ENCODE measurements around the gene SLC9B2. TPM values are rescaled to one million over a fixed set of nuclear protein-coding genes. Genes with fewer than 3 reads are reported as not detected.

Gene SLC9B2
- total and polyA plus RNA-seq, 10 of the 15 experiments (the other 5 are each of a cell fraction or from before 2014, with no cell fraction given), result 8.9 to 32.5 (median 25.3) TPM

DNA sequence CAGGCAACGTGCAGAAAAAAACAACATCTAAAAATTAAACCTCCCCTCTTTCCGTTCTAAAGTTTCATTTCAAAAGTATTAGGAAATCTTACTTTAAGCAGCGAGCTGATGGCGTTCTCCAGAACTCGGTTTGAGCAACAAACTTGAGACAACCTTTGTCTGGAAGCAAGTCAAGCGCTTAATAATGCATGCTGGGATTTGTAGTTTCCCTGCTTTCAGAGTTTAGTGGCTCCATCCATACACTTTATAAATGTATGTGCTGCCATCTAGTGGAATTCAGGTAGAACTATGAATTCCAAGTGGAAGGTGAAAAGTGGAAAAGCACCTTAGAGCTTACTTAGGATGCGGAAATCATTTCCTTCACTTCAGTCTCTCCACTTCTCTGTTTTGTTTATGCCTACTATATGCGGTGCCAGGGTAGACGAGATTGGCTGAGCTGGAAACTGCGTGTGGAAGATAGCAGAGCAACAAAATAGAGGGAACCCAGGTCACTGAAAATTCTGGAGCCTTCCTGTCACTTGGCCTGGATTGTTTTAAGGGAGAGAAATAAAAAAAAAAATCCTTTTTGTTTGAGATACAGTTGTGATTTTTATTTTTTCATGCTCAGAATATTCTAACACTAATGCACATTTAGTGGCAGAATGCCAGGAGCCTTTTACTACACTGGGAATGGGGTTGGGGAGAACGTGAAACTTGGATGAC, 23.3 kb upstream of the SLC9B2 start, which contains the start of gene BDH2 (continued):
- TF ChIP-seq, protein P1, sequence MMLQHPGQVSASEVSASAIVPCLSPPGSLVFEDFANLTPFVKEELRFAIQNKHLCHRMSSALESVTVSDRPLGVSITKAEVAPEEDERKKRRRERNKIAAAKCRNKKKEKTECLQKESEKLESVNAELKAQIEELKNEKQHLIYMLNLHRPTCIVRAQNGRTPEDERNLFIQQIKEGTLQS (IDR thresholded peaks at IDR 0.05; ENCODE audit: borderline replicate concordance, extremely low read depth, low read depth, low read length), result no peak
- TF ChIP-seq, protein P2, sequence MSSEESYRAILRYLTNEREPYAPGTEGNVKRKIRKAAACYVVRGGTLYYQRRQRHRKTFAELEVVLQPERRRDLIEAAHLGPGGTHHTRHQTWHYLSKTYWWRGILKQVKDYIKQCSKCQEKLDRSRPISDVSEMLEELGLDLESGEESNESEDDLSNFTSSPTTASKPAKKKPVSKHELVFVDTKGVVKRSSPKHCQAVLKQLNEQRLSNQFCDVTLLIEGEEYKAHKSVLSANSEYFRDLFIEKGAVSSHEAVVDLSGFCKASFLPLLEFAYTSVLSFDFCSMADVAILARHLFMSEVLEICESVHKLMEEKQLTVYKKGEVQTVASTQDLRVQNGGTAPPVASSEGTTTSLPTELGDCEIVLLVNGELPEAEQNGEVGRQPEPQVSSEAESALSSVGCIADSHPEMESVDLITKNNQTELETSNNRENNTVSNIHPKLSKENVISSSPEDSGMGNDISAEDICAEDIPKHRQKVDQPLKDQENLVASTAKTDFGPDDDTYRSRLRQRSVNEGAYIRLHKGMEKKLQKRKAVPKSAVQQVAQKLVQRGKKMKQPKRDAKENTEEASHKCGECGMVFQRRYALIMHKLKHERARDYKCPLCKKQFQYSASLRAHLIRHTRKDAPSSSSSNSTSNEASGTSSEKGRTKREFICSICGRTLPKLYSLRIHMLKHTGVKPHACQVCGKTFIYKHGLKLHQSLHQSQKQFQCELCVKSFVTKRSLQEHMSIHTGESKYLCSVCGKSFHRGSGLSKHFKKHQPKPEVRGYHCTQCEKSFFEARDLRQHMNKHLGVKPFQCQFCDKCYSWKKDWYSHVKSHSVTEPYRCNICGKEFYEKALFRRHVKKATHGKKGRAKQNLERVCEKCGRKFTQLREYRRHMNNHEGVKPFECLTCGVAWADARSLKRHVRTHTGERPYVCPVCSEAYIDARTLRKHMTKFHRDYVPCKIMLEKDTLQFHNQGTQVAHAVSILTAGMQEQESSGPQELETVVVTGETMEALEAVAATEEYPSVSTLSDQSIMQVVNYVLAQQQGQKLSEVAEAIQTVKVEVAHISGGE (CRISPR knock-in tag; IDR thresholded peaks at IDR 0.05), result no peak
- TF ChIP-seq PML (IDR thresholded peaks at IDR 0.05; ENCODE audit: low read length), result no peak
- no peak for TF ChIP-seq CEBPB (IDR thresholded peaks at IDR 0.05; ENCODE audit: borderline replicate concordance in 1 of 2, low read depth in 2 of 2, low read length in 2 of 2)
- no peak for TF ChIP-seq NFXL1 (IDR thresholded peaks at IDR 0.05; ENCODE audit: borderline replicate concordance)
- no peak for TF ChIP-seq TBL1XR1 (IDR thresholded peaks at IDR 0.05; ENCODE audit: low read depth, low read length)
- TF ChIP-seq CBX3 (IDR thresholded peaks at IDR 0.05; ENCODE audit: borderline replicate concordance, low read depth), result no peak
- no peak for TF ChIP-seq BCL11A (IDR thresholded peaks at IDR 0.05; ENCODE audit: low read depth, low read length)
- no peak for TF ChIP-seq CBFB (IDR thresholded peaks at IDR 0.05; ENCODE audit: low read depth)
- no peak for TF ChIP-seq MEF2A (IDR thresholded peaks at IDR 0.05; ENCODE audit: insufficient read depth, low read depth, low read length)
- TF ChIP-seq NRF1 (conservative IDR thresholded peaks at IDR 0.05; ENCODE audit: low read depth, low read length), result no peak
- TF ChIP-seq, protein P3, sequence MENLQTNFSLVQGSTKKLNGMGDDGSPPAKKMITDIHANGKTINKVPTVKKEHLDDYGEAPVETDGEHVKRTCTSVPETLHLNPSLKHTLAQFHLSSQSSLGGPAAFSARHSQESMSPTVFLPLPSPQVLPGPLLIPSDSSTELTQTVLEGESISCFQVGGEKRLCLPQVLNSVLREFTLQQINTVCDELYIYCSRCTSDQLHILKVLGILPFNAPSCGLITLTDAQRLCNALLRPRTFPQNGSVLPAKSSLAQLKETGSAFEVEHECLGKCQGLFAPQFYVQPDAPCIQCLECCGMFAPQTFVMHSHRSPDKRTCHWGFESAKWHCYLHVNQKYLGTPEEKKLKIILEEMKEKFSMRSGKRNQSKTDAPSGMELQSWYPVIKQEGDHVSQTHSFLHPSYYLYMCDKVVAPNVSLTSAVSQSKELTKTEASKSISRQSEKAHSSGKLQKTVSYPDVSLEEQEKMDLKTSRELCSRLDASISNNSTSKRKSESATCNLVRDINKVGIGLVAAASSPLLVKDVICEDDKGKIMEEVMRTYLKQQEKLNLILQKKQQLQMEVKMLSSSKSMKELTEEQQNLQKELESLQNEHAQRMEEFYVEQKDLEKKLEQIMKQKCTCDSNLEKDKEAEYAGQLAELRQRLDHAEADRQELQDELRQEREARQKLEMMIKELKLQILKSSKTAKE (IDR thresholded peaks at IDR 0.05; ENCODE audit: low read depth, poor library complexity, severe bottlenecking), result peak; percentile 72
- TF ChIP-seq RFX5 (IDR thresholded peaks at IDR 0.05; ENCODE audit: low read depth, low read length), result no peak
- TF ChIP-seq WRNIP1 (IDR thresholded peaks at IDR 0.05; ENCODE audit: borderline replicate concordance, low read depth, low read length), result no peak
- TF ChIP-seq, protein P4, sequence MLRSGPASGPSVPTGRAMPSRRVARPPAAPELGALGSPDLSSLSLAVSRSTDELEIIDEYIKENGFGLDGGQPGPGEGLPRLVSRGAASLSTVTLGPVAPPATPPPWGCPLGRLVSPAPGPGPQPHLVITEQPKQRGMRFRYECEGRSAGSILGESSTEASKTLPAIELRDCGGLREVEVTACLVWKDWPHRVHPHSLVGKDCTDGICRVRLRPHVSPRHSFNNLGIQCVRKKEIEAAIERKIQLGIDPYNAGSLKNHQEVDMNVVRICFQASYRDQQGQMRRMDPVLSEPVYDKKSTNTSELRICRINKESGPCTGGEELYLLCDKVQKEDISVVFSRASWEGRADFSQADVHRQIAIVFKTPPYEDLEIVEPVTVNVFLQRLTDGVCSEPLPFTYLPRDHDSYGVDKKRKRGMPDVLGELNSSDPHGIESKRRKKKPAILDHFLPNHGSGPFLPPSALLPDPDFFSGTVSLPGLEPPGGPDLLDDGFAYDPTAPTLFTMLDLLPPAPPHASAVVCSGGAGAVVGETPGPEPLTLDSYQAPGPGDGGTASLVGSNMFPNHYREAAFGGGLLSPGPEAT (IDR thresholded peaks at IDR 0.05; ENCODE audit: low read depth), result no peak
- no peak for TF ChIP-seq ZNF24 (IDR thresholded peaks at IDR 0.05)
- TF ChIP-seq, protein P5, sequence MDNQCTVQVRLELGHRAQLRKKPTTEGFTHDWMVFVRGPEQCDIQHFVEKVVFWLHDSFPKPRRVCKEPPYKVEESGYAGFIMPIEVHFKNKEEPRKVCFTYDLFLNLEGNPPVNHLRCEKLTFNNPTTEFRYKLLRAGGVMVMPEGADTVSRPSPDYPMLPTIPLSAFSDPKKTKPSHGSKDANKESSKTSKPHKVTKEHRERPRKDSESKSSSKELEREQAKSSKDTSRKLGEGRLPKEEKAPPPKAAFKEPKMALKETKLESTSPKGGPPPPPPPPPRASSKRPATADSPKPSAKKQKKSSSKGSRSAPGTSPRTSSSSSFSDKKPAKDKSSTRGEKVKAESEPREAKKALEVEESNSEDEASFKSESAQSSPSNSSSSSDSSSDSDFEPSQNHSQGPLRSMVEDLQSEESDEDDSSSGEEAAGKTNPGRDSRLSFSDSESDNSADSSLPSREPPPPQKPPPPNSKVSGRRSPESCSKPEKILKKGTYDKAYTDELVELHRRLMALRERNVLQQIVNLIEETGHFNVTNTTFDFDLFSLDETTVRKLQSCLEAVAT (IDR thresholded peaks at IDR 0.05), result peak; percentile 33; the same call in 1 of the 2 replicates
- TF ChIP-seq GATAD2B (conservative IDR thresholded peaks at IDR 0.05; ENCODE audit: low read depth), result no peak
- TF ChIP-seq ZZZ3 (IDR thresholded peaks at IDR 0.05; ENCODE audit: control insufficient read depth, insufficient read length, low read depth), result no peak
- TF ChIP-seq CREM (IDR thresholded peaks at IDR 0.05; ENCODE audit: low read depth), result peak; percentile 63; the same call in 1 of the 2 replicates
